Ovary (tissue), 3 donors: Measurements from ENCODE around the gene GPLD1.

Source experiments
- POLR2A ChIP-seq: fragments of 450-650 bp; IDR thresholded peaks from one replicate; pipeline ENCODE4 v1.6.1; 2017; ENCODE audit warnings: antibody characterized with exemption, mild to moderate bottlenecking, moderate library complexity
- TF ChIP-seq, protein P1 (sequence below), 3 donors: fragments of 450-650 bp in 2 of 3; fragments of 200-600 bp in 1 of 3; IDR thresholded peaks; one replicate each; pipeline versions ENCODE4 v1.5.1 to v1.8.0; 2016 to 2022; ENCODE audit warnings: antibody characterized with exemption in 3 of 3, mild to moderate bottlenecking in 1 of 3
- donor health status: DM: no; HTN: no; CAD: no.

DNA sequence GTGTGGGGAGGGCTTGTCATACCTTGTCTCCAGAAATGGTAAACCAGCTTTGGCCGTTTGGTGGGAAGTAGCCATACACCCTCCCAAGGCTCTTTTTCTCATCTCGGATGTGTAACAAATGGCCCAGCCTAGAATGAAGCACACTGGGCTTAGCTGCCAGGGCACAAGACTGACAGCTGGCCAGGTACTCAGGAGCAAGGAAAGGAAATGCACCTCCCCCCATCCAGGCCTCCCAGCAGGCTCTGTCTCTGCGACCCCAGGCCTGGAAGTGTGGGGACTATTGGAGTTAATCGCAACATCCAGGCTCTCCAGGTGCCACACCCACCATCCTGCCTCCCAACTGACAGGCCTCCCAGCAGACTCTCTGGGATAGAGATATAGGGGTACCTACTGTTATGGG is 43.7 kb downstream of the GPLD1 start:
- no peak for TF ChIP-seq POLR2A
- TF ChIP-seq, protein P1, sequence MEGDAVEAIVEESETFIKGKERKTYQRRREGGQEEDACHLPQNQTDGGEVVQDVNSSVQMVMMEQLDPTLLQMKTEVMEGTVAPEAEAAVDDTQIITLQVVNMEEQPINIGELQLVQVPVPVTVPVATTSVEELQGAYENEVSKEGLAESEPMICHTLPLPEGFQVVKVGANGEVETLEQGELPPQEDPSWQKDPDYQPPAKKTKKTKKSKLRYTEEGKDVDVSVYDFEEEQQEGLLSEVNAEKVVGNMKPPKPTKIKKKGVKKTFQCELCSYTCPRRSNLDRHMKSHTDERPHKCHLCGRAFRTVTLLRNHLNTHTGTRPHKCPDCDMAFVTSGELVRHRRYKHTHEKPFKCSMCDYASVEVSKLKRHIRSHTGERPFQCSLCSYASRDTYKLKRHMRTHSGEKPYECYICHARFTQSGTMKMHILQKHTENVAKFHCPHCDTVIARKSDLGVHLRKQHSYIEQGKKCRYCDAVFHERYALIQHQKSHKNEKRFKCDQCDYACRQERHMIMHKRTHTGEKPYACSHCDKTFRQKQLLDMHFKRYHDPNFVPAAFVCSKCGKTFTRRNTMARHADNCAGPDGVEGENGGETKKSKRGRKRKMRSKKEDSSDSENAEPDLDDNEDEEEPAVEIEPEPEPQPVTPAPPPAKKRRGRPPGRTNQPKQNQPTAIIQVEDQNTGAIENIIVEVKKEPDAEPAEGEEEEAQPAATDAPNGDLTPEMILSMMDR (IDR thresholded peaks at IDR 0.05), result no peak
